Endothelial cell of umbilical vein (primary cell): ENCODE measurements around the gene PKD2. TPM values are rescaled to one million over a fixed set of nuclear protein-coding genes. Genes with fewer than 3 reads are reported as not detected.

Experiments used
- BruUV-seq: library from RNA; stranded (reverse); fragments of 400-500 nt; replicated peaks from 2 replicates; lab custom pipeline; 2021; lab: Mats Ljungman, UMichigan
- CTCF ChIA-PET: fragments of 300-600, 350-600 bp; sonication (Branson Sonifier 250); formaldehyde crosslinking; loops from one replicate; lab custom pipeline; 2021; ENCODE audit warnings: antibody characterized with exemption, inconsistent platforms; lab: Charles Lee
- POLR2A ChIA-PET: fragments of 300-600, 350-600 bp; sonication (Branson Sonifier 250); formaldehyde crosslinking; loops from one replicate; lab custom pipeline; 2021; ENCODE audit warnings: antibody characterized with exemption, inconsistent platforms; lab: Charles Lee
- DNase-seq: peaks from one replicate; pipeline ENCODE4 v3.0.0-alpha.2; 2011; ENCODE audit warnings: low read depth, low spot score
- FAIRE-seq: peaks from 2 replicates; lab custom pipeline; 2011; peaks lifted over from hg19 to GRCh38; lab: Jason Lieb, UNC
- H2AFZ ChIP-seq: 2 replicates; pipeline ENCODE4 v1.6.0; 2012; ENCODE audit warnings: low read depth, low read length, control low read depth, inconsistent platforms
- H3K27ac ChIP-seq: 2 replicates; pipeline ENCODE4 v1.5.1; 2011; ENCODE audit warnings: low read depth, mild to moderate bottlenecking, control low read depth, low read length, moderate library complexity; ENCODE audit not compliant: insufficient read depth
- H3K27me3 ChIP-seq, 2 experiments: 2 replicates each; pipeline versions ENCODE4 v1.6.0 to v1.6.1; 2011; ENCODE audit warnings: low read length in 2 of 2, mixed read lengths in 1 of 2; ENCODE audit not compliant: control insufficient read depth in 2 of 2, insufficient read depth in 2 of 2
- H3K36me3 ChIP-seq, 2 experiments: 2 replicates in 1 of 2; 3 replicates in 1 of 2; pipeline ENCODE4 v1.5.1; 2011; ENCODE audit warnings: low read length in 2 of 2, mild to moderate bottlenecking in 1 of 2, moderate library complexity in 1 of 2; ENCODE audit not compliant: control insufficient read depth in 2 of 2, insufficient read depth in 2 of 2; ENCODE audit errors: extremely low read depth in 1 of 2
- H3K4me1 ChIP-seq: 3 replicates; pipeline ENCODE4 v1.5.1; 2011; ENCODE audit warnings: mild to moderate bottlenecking, low read length; ENCODE audit not compliant: control insufficient read depth, insufficient read depth; ENCODE audit errors: extremely low read depth
- H3K4me2 ChIP-seq: 2 replicates; pipeline ENCODE4 v1.6.1; 2011; ENCODE audit warnings: low read length, control low read depth, mixed read lengths; ENCODE audit not compliant: insufficient read depth
- H3K4me3 ChIP-seq, 3 experiments: fragments of 200-600 bp in 1 of 3; sonication (generic), shearing (Covaris generic) in 1 of 3; replicated peaks in 1 of 3; 2 replicates each; pipeline ENCODE4 v1.5.1; 2011 to 2016; ENCODE audit warnings: control low read depth in 3 of 3, low read length in 3 of 3, mild to moderate bottlenecking in 2 of 3, inconsistent platforms in 1 of 3, low read depth in 1 of 3, moderate library complexity in 1 of 3; ENCODE audit not compliant: insufficient read depth in 1 of 3
- H3K79me2 ChIP-seq: 2 replicates; pipeline ENCODE4 v1.6.0; 2012; ENCODE audit warnings: low read length, inconsistent platforms; ENCODE audit not compliant: control insufficient read depth, insufficient read depth
- H3K9ac ChIP-seq: replicated peaks from 2 replicates; pipeline ENCODE3; 2011; ENCODE audit warnings: low read length, control low read depth; ENCODE audit not compliant: insufficient read depth; ENCODE audit errors: extremely low read depth
- H3K9me1 ChIP-seq: replicated peaks from 3 replicates; pipeline ENCODE4 v1.6.0; 2011; ENCODE audit warnings: mild to moderate bottlenecking, low read length; ENCODE audit not compliant: control insufficient read depth, insufficient read depth; ENCODE audit errors: extremely low read depth
- H3K9me3 ChIP-seq: replicated peaks from 2 replicates; pipeline ENCODE4 v1.5.1; 2012; ENCODE audit warnings: low read length, inconsistent platforms; ENCODE audit not compliant: control insufficient read depth, insufficient read depth
- H4K20me1 ChIP-seq: replicated peaks from 2 replicates; pipeline ENCODE3; 2011; ENCODE audit warnings: mild to moderate bottlenecking, low read length; ENCODE audit not compliant: control insufficient read depth, insufficient read depth; ENCODE audit errors: extremely low read depth
- CTCF ChIP-seq, 2 donors: IDR thresholded peaks; 1 replicate in 1 of 2; 2 replicates in 1 of 2; pipeline ENCODE4 v1.5.1; 2011; ENCODE audit warnings: low read length in 2 of 2, mild to moderate bottlenecking in 2 of 2, moderate library complexity in 2 of 2, control low read depth in 1 of 2, inconsistent platforms in 1 of 2, low read depth in 1 of 2; ENCODE audit not compliant: insufficient read depth in 1 of 2; ENCODE audit errors: extremely low read depth in 1 of 2
- EZH2 ChIP-seq: IDR thresholded peaks from 2 replicates; pipeline ENCODE4 v1.6.1; 2012; ENCODE audit warnings: borderline replicate concordance, low read depth, mild to moderate bottlenecking, moderate library complexity, low read length, inconsistent platforms; ENCODE audit not compliant: severe bottlenecking
- FOS ChIP-seq: IDR thresholded peaks from 2 replicates; pipeline ENCODE4 v1.6.1; 2011; ENCODE audit warnings: mild to moderate bottlenecking, low read length, moderate library complexity, borderline replicate concordance; ENCODE audit not compliant: insufficient read depth
- GATA2 ChIP-seq: IDR thresholded peaks from 2 replicates; pipeline ENCODE4 v1.7.0; 2011; ENCODE audit warnings: low read depth, mild to moderate bottlenecking, moderate library complexity, mixed read lengths, low read length; ENCODE audit not compliant: insufficient read length, insufficient read depth
- JUN ChIP-seq: IDR thresholded peaks from 2 replicates; pipeline ENCODE4 v1.6.1; 2011; ENCODE audit warnings: borderline replicate concordance, low read depth; ENCODE audit not compliant: insufficient read length, insufficient read depth
- MAX ChIP-seq: IDR thresholded peaks from 2 replicates; pipeline ENCODE4 v1.6.1; 2011; ENCODE audit not compliant: insufficient read depth, insufficient read length
- MYC ChIP-seq: IDR thresholded peaks from one replicate; pipeline ENCODE4 v1.6.1; 2011; ENCODE audit warnings: mild to moderate bottlenecking, low read depth, low read length
- POLR2A ChIP-seq: IDR thresholded peaks from 2 replicates; pipeline ENCODE4 v1.6.1; 2012; ENCODE audit warnings: low read depth, mild to moderate bottlenecking, control low read depth, low read length
- POLR2AphosphoS5 ChIP-seq: IDR thresholded peaks from 2 replicates; pipeline ENCODE4 v1.6.1; 2012; ENCODE audit warnings: low read depth, mild to moderate bottlenecking, control low read depth, low read length, moderate library complexity; ENCODE audit not compliant: insufficient read depth
- dilution Hi-C: fragments of 300-500 bp; cut with MboI; formaldehyde crosslinking; loops from one replicate; pipeline ENCODE4 v1.15.0; 2019; ENCODE audit warnings: low sequenced_read_pairs; ENCODE audit not compliant: extremely low pct_ligation_motif_present
- intact Hi-C: fragments of 100-400 bp; cut with micrococcal nuclease; formaldehyde crosslinking; loops from one replicate; pipeline ENCODE4 v1.10.0; 2022
- polyA plus RNA-seq, 4 experiments: library from polyadenylated mRNA; depleted of rRNA in 3 of 4; stranded (reverse) in 3 of 4; unstranded in 1 of 4; fragments of >200 nt; gene quantifications; 2 replicates each; pipeline versions ENCODE4 v1.2.1 to v1.2.3, GENCODE V29; 2011 to 2012; ENCODE audit warnings: missing spikeins in 1 of 4
- total RNA-seq: library from RNA; stranded (reverse); gene quantifications from 2 replicates; pipeline ENCODE4 v1.2.3, GENCODE V29; 2021

Gene PKD2
- total and polyA plus RNA-seq, 2 donors (not counting 3 experiments of a cell fraction or from before 2014, with no cell fraction given): 23.1 to 27.0 TPM

- no peak for TF ChIP-seq CTCF (IDR thresholded peaks at IDR 0.05; ENCODE audit: extremely low read depth in 1 of 2, insufficient read depth in 1 of 2, low read depth in 1 of 2, low read length in 2 of 2)
- no peak for TF ChIP-seq POLR2AphosphoS5
- TF ChIP-seq GATA2: no peak
- TF ChIP-seq JUN: no peak
- no peak for TF ChIP-seq MYC
- no peak for TF ChIP-seq FOS
- TF ChIP-seq EZH2: no peak
- TF ChIP-seq POLR2A: no peak
- TF ChIP-seq MAX: no peak
- intact Hi-C loops (no loop called here), dilution Hi-C loops (no loop called here)
- ChIA-PET CTCF (interaction anchor here (0.7 to 2.6 kb wide), 3 partner anchors 10 to 147 kb away, joined by 3 to 11 read pairs (median 8); no protein-coding TSS in a partner anchor), POLR2A (no interaction called here)
- no peak overlapping the region for H3K4me2 ChIP-seq
- H3K4me1 ChIP-seq: peaks cover 7% of the 10 kb centered on the region
- BruUV-seq: no TSS peak
- FAIRE-seq: no peak
- no peak overlapping the region for H3K9ac ChIP-seq
- H3K9me1 ChIP-seq: no peaks in the 10 kb centered on the region
- H4K20me1 ChIP-seq: no peaks in the 10 kb centered on the region
- no peaks in the 10 kb centered on the region for H3K79me2 ChIP-seq
- peaks cover 0 to 12% of the 10 kb centered on the region in 2 experiments for H3K36me3 ChIP-seq
- no peak for DNase-seq
- no peaks in the 10 kb centered on the region for H3K9me3 ChIP-seq
- H3K27me3 ChIP-seq: no peaks in the 10 kb centered on the region
- no peak overlapping the region for H3K27ac ChIP-seq
- no peak overlapping the region for H3K4me3 ChIP-seq
- H2AFZ ChIP-seq: no peak overlapping the region
Measured at GRCh38 chr4:88064410-88064809, 57.0 kb downstream of the PKD2 start.
